Hematopoietic multipotent progenitor cell treated with erythropoietin and hydrocortisone succinate and interleukin-3 and kit ligand, for 8 days (in vitro differentiated cells): ENCODE results near the gene ZBTB22.
"Not testable (repeated sequence)": the region's sequence is repeated elsewhere in the genome, so short reads cannot be mapped to it uniquely, and the experiment has no call there.

Experiments used
- DNase-seq: peaks from one replicate; pipeline ENCODE4 v3.0.0-alpha.2; 2015

ZBTB22 gene

DNA sequence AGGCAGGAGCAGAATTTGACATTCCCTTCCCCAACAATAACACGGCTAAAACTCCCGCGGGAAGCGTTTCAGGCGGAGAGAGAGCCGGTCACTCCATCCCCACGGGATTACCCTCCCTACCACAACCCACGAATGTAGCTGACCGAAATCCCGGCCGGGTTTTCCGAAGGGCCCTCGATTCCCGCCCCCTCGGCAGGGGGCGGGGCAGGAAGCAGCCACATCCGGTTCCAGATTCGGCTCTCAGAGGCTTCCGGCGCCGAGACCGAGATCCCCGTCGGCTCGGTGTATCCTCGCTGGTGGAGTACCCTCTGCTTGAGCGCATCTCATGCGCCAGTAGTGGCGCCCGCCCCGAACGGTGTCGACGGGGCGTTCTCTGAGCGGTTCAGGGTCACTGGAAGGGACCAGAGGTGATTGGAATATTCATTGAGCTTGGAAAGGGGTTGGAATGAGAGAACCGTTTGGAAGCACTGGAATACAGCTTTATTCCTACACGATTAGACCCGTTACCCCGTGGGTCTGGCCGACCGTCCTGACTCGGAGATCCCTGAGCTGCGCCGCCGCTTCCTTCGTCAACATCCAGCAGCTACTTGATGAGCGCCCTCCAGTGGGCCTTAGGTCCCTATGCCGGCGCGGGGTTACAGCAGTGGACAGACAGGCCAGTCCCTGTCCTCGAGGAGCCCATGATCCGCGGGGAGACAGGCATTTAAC, 18.2 kb downstream of the ZBTB22 start:
- DNase-seq: peak; percentile 92

DNA sequence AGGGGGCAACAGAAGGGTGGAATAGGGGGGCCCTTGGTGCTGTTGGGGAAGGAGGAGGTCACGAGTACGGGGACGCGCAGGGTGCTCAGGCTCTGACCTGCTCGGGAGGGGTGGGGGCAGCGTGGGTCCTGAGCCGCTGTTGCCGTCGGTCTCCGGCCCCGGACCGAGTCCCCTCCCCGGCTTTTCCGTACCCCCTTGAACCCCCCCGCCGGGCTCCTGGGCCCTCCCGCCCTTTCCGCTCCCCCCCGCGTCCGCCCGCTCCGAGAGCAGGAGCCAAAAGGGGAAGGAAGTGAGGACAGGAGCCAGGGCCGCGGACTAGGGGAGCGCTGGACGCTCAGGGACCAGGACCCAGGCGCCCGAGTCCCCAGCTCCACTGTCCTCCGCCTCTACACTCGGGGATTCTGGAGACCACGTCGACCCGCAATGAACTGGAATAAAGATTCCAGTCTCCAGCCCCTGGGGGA, 18.7 kb downstream of the ZBTB22 start, which contains the start of gene RGL2:
TSS of gene RGL2 (minus strand) at position 170 of the 464 bp plus-strand sequence. CDS start 332 bp downstream, outside the sequence.
- DNase-seq: peak; percentile 62

DNA sequence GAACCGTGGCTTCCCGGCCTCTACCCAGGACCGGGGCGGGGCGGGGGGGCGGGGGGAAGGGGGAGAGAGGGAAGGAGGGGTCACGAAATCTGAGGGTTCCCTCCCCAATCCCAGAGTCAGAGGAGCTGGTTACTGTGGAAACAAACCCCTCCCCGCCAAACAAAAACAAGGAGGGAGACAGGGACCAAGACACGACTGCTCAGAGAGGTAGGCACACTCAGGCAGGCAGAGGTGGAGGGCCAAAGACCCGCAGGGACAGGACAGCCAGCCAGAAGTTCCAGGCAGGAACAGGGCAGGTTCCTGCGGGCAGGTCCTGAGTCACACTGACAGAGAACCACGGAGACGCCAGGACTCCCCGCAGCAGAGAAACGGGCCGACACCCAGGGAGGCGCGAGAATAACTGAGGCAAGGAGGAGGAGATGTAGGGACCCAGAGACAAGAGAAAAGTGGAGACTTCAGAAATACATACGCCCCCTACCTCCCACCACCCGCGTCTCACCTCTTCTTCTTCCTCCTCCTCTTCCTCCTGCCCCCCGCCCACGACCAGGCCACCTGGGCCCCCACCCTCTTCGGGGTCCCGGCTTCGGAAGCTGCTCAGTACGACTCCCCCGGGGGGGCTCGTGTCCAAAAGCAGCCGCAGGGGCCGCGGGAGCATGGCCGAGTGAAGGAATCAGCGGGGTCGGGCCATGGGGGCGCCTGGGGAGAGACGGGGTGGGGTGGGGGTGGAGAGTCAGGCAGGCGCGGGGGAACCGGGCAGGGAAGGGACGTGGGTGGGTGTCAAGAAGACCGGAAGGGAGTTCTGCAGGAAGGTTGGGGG, 19.4 kb downstream of the ZBTB22 start:
- DNase-seq: peak; percentile 86

DNA sequence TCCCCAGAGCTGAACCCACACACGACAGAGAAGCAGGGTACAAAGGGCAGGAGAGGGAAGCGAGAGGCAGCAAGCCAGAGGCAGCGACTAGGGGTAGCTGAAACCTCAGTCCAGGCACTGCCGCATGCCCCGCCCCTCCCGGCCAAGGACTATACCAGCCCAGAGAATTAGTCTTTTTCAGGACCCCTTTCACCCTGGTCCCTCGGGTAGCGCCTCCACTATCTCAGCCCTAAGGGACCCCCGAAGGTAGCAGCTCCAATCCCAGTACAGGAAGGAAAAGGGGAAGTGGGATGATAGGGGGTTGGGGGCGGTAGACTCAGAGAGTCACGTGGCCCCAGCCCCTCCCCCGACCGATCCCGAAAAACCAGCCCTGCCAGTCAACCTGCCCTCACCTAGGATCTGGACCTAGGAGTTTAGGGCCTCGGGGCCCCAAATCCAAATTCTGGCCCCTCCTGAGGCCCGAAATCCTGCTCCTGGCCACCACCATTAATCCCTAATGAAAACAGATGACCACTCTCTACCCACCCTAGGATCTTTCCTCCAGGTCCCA, 20.1 kb downstream of the ZBTB22 start:
- DNase-seq: no peak

DNA sequence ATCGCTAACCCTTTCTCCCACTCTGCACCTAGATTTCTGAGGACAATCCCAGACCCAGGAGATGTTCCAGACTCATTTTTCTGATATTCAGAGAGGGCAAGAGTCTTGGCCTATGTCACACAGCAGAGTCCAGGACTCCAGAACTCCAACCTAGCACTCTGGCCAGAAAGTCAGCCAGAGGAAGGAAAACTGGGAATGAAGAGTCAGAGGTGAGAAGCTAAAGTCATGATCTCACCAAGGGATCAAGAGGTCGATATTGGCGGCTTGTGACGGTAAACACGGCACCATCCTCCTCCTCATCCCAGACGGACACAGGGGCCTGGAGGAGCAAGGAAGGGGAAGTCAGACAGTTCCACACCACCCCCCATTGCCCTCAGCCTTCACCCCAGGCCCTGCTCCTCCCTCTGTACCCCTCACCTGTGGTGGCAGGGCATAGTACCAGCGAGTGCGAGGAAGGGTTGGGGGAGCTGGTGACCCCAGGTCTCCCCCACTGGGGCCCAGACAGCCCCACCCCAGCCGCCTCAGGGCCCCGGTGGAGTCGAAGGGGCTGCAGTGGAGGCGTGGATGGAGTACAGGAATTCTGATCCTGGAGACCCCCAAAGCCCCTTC, 20.6 kb downstream of the ZBTB22 start:
- DNase-seq: no peak

DNA sequence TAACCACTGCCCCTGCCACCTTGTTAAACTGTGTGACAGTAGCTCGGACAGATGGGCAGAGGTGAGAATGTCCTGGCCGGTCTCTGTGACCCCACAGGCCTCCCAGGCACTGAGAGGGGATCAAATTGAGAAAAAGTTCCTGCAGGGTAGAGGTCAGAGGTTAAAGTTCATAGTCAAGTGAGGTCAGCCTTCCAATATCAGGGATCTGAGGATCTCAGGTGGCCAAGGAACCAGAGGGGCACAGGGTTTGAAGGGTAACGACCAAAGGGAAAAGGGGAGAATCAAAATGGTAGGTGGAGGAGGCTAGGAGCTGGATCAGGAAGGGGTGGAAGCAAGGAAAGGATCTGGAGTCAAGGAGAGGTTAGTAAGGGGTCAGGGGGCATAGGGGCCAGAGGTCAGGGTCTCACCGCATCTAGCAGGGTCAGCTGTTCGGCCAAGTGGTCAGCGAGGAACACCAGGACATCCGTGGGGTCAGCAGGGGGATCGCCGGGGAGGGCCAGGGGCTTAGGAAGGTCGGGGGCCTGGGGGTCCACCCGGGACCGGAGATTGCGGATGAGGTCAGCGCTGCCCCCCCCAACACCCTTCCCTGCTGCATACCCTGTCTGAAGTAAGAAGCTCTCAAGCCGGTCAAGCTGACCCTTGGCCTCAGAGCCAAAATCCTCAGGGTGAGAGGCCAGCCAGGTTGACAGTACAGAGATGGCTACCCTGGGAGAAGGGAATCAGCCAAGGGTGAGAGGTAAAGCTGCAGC, 21.7 kb downstream of the ZBTB22 start:
- DNase-seq: no peak

DNA sequence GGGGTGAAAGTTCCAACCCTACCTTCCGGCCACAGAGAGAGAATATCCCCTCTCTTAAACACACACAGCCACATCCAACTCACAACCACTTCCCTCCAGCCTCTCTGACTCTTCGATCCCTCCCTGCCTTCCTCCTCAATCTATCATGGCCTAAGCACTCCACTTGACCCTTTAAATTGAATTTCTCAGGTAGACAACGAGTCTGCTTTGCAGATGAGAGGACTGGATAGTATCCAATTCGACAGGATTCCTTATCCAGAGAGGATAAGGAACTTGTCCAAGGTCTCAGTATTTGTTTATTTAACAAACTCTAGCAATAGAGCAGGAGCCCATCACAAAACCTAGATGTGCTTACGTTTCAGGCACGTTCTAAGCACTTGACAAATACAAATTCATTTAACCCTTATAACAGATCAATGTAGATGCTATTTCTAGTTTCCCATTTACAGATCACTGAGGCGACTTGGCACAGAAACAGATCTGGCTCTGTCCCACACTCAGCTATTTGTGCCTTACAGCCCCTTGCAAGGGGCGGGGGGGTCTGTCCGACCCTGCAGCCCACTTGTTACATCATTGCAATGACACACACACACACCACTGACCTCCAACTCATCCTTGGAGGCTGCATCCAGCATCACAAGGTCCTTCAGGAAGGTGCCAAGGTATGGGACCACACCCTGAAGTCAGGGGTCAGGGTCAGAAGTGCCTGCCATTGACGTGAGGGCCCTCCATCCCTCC, 23.3 kb downstream of the ZBTB22 start:
- DNase-seq: no peak

DNA sequence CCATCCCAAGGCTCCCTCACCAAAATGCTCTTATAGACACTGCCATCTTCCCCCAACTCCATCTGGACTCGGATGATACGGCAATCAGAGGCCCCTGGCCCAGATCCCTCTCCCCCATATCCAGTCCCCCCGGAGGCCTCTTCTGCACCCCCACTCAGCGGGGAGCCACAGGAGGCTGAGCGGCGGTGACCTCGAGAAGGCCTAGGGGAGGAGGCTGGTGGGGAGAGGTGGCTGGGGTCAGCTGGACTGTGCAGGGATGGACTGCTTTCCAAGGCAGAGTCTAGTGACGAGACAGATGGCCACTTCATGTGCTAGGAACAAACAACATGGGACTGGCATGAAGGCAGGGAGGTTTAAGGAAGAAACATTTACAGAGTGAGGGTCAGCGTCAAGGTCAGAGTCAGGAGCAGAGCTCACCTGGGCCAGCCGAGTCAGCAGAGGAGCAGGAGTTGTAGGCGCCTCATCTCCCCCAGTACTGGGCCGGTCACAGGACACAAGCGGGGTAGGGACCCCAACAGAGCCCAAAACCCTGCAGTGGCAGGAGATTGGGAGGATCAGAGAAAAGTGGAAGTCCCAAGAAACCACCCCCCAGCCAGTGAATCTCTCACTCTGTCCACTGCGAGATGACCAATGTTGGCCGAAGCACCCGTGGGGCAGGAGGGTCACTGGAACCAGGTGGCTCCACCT, 24.4 kb downstream of the ZBTB22 start:
- DNase-seq: no peak

DNA sequence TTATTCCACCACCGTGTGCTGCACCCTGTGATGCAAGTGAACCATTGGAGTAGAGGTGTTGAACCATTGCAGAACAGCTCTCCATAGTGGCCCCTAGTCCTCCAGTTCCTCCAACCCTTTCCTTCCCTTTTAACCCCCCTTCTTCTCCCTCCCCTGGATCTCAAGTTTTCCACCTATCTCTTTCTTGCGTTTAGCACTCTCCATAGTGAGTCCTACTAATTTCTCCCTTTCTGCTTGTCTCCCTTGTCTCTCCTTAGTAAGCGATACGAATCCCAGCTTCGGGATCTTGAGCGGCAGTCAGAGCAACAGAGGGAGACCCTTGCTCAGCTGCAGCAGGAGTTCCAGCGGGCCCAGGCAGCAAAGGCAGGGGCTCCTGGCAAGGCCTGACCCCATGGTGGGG, 27.1 kb downstream of the ZBTB22 start:
- no peak for DNase-seq

DNA sequence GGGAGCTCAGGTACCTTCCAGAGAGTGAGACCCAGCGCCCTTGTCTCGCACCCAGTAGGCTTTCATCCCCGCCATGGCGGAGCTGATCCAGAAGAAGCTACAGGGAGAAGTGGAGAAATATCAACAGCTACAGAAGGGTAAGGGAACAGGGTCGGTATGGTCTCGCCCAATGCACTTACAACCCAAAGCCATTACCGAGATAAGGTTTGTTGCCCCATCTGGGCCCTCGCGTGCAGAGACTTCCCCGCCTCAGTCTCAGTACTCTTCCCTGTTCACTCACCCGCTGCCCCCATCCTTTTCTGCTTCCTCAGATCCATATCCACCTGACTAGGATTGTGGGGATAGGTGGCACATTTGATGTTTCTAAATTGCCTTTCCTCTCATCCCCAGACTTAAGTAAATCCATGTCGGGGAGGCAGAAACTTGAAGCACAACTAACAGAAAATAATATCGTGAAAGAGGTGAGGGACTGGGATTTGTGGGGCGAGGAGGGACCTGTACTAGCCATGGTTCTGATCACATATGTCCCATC, 27.7 kb downstream of the ZBTB22 start:
- DNase-seq: no peak

DNA sequence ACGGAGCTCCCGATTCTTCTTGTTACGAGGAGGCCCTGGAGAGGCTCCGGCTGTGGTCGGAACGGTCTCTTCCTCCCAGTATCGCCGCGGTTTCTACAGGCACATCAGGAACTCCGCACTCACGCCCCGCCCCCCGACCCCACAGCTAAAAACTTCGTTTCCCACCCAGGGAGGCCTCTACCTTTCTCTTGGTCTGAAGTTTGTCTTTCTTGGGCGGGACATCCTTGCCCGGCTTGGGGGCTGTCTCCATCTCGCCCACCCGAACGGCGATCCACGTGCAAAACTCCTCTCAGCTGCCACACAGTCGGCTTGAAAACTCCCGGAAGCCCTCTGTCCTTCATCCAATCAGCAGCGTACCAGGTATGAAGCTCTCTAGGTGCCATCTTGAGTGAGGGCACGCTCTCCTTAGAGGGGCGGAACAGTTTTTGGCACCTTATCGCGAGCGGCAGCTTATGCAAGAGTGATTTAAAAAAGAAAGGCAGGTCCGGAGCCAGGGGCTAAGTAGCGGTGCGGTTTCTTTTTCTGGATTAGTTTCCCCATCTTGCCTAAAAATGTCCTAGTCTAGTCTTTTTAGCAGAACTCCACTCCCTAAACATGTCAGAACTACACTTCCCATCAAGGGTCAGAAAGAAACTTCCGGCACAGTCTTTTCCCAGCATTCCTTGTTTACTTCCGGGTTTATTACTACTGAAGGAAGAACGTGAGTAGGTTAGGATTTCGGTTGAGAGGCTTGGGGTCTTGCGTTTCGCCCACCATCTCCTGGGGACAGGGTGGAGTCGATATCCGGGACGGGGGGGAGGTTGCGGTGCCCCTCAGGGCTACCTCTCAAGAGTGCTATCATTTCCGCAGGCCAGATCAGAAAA, 28.4 kb downstream of the ZBTB22 start, which contains the start of the genes PFDN6 and WDR46:
TSS of gene PFDN6 (plus strand) at position 681 of the 863 bp plus-strand sequence. CDS start 256 bp downstream, outside the sequence.
TSS of gene WDR46 (minus strand) at position 319 of the 863 bp plus-strand sequence. CDS start at position 250, 69 bp downstream.
- DNase-seq: peak; percentile 96

DNA sequence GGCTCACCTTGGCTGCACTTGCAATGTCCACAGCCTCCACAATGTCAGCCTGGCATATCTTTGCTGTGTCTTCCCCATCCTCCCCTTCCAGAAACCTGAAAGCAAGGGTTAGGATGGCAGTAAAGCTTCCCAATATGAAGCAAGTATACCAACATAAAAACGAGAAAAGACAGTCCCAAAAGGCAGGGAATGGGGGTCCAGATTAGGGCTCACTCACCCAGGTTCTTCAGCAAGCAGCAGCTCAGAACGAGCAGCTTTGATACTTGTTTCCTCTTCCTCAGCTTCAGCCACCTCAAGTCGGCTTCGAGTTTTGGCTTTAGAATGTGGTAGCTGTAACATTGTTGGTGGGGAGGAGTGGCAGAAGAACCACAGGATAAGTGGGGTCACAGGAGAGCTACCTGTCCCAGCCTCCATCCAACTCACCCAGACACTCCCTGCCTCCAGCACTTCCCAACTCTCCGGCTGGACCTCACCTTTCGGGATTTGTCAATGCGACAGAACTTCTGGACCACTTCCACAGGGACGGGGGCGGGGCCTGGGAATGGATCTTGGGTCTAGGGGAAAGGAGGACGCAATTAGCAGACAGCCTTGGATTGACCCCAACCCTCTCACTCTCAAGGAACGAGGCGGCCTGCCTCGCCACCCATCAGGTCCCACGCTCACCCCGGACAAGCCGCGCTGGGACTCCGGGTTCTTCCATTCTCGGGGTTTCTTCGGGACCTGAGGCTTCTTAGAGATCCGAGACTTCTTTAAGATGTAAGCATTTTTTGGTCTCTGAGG, 29.2 kb downstream of the ZBTB22 start:
- no peak for DNase-seq

DNA sequence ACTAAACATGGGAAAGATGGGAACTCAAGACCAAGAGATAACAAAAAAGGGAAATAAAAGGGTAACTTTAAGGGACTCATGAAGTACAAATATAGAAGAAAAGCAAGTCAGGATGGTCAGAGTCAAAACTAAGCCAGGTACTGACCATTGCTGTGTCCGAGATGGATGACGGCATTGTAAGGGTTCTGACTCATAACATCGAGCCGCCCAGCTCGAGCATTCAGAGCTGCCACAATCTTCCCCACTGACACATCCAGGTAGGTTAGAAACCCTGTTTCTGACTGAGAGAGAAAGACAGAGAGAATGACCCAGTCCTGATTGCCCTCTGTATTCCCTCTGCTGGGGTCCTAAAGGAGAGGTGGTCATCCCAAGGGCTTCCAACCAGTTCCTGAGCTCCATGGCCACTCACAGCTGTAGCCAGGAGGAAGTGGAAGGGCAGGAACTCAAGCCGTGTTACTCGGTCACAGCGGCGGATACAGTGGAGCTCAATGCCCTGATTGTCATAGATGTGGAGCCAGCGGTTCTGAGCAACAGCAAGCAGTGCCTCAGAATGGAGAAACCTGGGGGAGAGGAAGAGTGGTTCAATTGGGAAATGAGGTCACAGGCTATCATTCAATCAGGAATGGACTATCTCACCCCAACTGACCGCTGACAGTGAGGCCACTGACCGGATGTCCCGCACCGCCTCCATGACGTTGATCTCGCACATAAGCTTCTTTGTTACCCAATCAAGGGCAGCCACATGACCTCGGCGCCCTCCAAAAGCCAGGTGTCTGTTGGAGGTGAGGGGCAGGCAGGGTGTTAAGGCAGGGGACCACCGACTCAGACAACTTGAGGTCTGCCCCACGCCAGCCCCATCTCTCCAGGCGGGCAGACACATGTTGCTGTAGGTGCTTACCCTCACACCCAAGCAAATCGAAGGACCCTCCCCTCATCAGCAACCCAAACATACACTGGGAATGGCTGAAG, 30.3 kb downstream of the ZBTB22 start:
- DNase-seq: no peak

DNA sequence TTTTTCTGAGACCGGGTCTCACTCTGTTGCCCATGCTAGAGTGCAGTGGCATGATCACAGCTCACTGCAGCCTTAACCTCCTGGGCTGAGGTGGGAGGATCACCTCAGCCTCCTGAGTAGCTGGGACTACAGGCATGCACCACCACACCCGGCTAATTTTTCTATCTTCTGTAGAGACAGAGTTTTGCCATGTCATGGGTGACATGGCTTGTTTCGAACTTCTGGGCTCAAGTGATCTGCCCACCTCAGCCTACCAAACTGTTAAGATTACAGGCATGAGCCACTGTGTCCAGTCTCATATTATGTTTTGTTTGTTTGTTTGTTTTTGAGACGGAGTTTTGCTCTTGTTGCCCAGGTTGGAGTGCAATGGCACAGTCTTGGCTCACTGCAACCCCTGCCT, 32.3 kb downstream of the ZBTB22 start:
- not testable (repeated sequence) for DNase-seq

DNA sequence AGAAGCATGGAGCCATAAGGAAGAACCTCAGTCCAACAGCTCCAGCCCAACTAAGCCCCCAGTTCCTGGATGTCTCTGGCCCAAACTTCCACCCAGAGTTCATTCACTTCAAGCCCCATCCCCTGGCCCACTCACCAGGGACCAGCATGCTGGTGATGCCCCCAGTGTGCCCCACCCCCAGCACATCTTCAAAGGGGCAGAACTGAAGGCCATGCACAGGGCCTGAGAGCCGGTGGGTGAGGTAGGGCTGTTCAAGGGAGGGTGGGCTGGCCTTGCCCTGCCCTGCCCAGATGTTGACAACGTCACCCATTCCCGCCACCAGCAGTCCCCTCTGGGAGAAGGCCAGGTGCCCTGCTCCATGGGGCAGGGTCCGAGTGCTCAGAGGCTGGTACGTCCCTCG, 37.0 kb downstream of the ZBTB22 start:
- DNase-seq: no peak

DNA sequence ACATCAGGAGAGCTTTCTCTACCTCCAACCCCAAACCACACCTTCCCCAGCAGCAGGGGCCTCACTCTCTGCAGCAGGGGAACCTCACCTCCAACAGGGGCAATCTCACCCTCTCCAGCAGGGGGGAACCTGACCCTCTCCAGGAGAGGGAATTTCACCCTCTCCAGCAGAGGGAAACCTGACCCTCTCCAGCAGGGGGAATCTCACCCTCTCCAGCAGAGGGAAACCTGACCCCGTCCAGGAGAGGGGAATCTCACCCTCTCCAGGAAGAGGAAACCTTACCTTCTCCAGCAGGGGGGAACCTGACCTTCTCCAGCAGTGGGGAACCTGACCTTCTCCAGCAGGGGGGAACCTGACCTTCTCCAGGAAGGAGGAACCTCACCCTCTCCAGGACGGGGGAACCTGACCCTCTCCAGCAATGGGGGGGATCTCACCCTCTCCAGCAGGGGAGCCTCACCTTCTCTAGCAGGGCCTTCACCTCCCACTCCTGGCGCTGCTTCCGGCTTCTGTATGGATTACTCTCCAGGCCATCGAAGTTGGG, 37.5 kb downstream of the ZBTB22 start:
- peak; percentile 61 for DNase-seq

DNA sequence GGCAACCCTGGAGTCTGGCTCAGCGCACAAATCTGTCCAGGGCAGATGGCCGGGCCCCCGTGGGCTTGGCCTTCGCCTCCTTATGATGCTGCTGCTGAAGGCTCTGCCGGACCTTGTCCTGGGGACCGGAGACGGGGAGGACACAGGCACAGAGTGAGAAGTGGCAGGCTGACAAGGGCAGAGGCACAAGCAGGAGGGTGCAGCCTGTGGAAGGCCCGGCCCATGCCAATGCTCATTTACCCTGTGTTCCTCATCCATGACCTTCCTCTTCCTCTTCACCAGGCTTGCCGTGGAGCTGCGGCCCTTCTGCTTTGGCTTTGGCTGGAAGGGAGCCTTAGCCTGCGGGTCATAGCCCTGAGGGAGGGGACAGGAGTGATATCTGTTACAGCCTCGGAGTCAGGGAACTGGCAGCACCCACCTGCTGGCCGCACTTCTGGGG, 38.3 kb downstream of the ZBTB22 start:
- DNase-seq: no peak
